ENCODE measurements around the gene ACSL1. TPM values are rescaled to one million over a fixed set of nuclear protein-coding genes. Genes with fewer than 3 reads are reported as not detected.
"Not testable (repeated sequence)": the region's sequence is repeated elsewhere in the genome, so short reads cannot be mapped to it uniquely, and the experiment has no call there.

ACSL1 gene
- polyA plus RNA-seq, 4 donors, result 9.9 to 85.0 (median 32.3) TPM

GRCh38 chr4:184849185-184849584 lies 23.4 kb upstream of the ACSL1 start:
- H3K27ac ChIP-seq (ENCODE audit: low read depth in 1 of 3, low read length in 2 of 3), result no peak overlapping the region
- H3K4me3 ChIP-seq (ENCODE audit: low read depth in 1 of 3, low read length in 3 of 3), result no peak overlapping the region
- whole genome bisulfite sequencing, 3 donors, result 63 to 73% (median 65%) methylated on average over 3 of the region's 3 CpGs
- no peaks in the 10 kb centered on the region for H3K9me3 ChIP-seq (ENCODE audit: control insufficient read depth in 2 of 2, insufficient read depth in 1 of 2, low read depth in 1 of 2, low read length in 1 of 2)
- no peaks in the 10 kb centered on the region for H3K36me3 ChIP-seq (ENCODE audit: control insufficient read depth in 3 of 3, insufficient read depth in 2 of 3, low read depth in 1 of 3, low read length in 3 of 3)
- FAIRE-seq, result no peak
- H3K27me3 ChIP-seq (ENCODE audit: control insufficient read depth in 3 of 3, insufficient read depth in 3 of 3, low read length in 3 of 3), result peaks cover 0 to 10% (median 7%) of the 10 kb centered on the region in 3 donors
- H3K4me1 ChIP-seq (ENCODE audit: control insufficient read depth in 3 of 3, insufficient read depth in 2 of 3, low read depth in 1 of 3, low read length in 2 of 3), result no peaks in the 10 kb centered on the region
- DNase-seq, result no peak

- H3K4me1 ChIP-seq (ENCODE audit: control insufficient read depth in 3 of 3, insufficient read depth in 2 of 3, low read depth in 1 of 3, low read length in 2 of 3), result no peaks in the 10 kb centered on the region
- no peak for DNase-seq
- 61 to 84% (median 77%) methylated on average over 3 of the region's 3 CpGs for WGBS, 3 donors
- H3K27ac ChIP-seq (ENCODE audit: low read depth in 1 of 3, low read length in 2 of 3), result no peak overlapping the region
- no peaks in the 10 kb centered on the region for H3K9me3 ChIP-seq (ENCODE audit: control insufficient read depth in 2 of 2, insufficient read depth in 1 of 2, low read depth in 1 of 2, low read length in 1 of 2)
- FAIRE-seq, result no peak
- H3K27me3 ChIP-seq (ENCODE audit: control insufficient read depth in 3 of 3, insufficient read depth in 3 of 3, low read length in 3 of 3), result peaks cover 0 to 10% (median 8%) of the 10 kb centered on the region in 3 donors
- no peaks in the 10 kb centered on the region for H3K36me3 ChIP-seq (ENCODE audit: control insufficient read depth in 3 of 3, insufficient read depth in 2 of 3, low read depth in 1 of 3, low read length in 3 of 3)
- no peak overlapping the region for H3K4me3 ChIP-seq (ENCODE audit: low read depth in 1 of 3, low read length in 3 of 3)
These were observed 22.7 kb upstream of the ACSL1 start for GRCh38 chr4:184848510-184848909.

- Histone ChIP-seq H3K4me3 (ENCODE audit: low read depth in 1 of 3, low read length in 3 of 3) (no peak overlapping the region), H3K27me3 (ENCODE audit: control insufficient read depth in 3 of 3, insufficient read depth in 3 of 3, low read length in 3 of 3) (peaks cover 0 to 10% (median 4%) of the 10 kb centered on the region in 3 donors), H3K27ac (ENCODE audit: low read depth in 1 of 3, low read length in 2 of 3) (no peak overlapping the region), H3K36me3 (ENCODE audit: control insufficient read depth in 3 of 3, insufficient read depth in 2 of 3, low read depth in 1 of 3, low read length in 3 of 3) (no peaks in the 10 kb centered on the region), H3K4me1 (ENCODE audit: control insufficient read depth in 3 of 3, insufficient read depth in 2 of 3, low read depth in 1 of 3, low read length in 2 of 3) (no peaks in the 10 kb centered on the region), H3K9me3 (ENCODE audit: control insufficient read depth in 2 of 2, insufficient read depth in 1 of 2, low read depth in 1 of 2, low read length in 1 of 2) (no peaks in the 10 kb centered on the region)
- 84 to 88% (median 87%) methylated on average over 3 of the region's 3 CpGs for WGBS, 3 donors
- FAIRE-seq (no peak), DNase-seq (no peak)
These were observed 20.8 kb upstream of the ACSL1 start for GRCh38 chr4:184846531-184846930.

- Histone ChIP-seq H3K4me3 (ENCODE audit: low read depth in 1 of 3, low read length in 3 of 3) (no peak overlapping the region), H3K4me1 (ENCODE audit: control insufficient read depth in 3 of 3, insufficient read depth in 2 of 3, low read depth in 1 of 3, low read length in 2 of 3) (no peaks in the 10 kb centered on the region), H3K36me3 (ENCODE audit: control insufficient read depth in 3 of 3, insufficient read depth in 2 of 3, low read depth in 1 of 3, low read length in 3 of 3) (no peaks in the 10 kb centered on the region), H3K9me3 (ENCODE audit: control insufficient read depth in 2 of 2, insufficient read depth in 1 of 2, low read depth in 1 of 2, low read length in 1 of 2) (no peaks in the 10 kb centered on the region), H3K27ac (ENCODE audit: low read depth in 1 of 3, low read length in 2 of 3) (no peak overlapping the region), H3K27me3 (ENCODE audit: control insufficient read depth in 3 of 3, insufficient read depth in 3 of 3, low read length in 3 of 3) (peaks cover 0 to 5% (median 4%) of the 10 kb centered on the region in 3 donors)
- DNase-seq (no peak), FAIRE-seq (no peak)
- whole genome bisulfite sequencing, 3 donors, result 67 to 69% (median 67%) methylated on average over 7 of the region's 7 CpGs
These were observed 19.7 kb upstream of the ACSL1 start for GRCh38 chr4:184845367-184846021.

- DNase-seq (no peak), FAIRE-seq (no peak)
- no peak overlapping the region for H3K27ac ChIP-seq (ENCODE audit: low read depth in 1 of 3, low read length in 2 of 3)
- H3K27me3 ChIP-seq (ENCODE audit: control insufficient read depth in 3 of 3, insufficient read depth in 3 of 3, low read length in 3 of 3), result peaks cover 0 to 5% (median 4%) of the 10 kb centered on the region in 3 donors
- WGBS, 3 donors, result 30 to 88% (median 61%) methylated on average over 1 of the region's 1 CpG
- H3K4me1 ChIP-seq (ENCODE audit: control insufficient read depth in 3 of 3, insufficient read depth in 2 of 3, low read depth in 1 of 3, low read length in 2 of 3), result no peaks in the 10 kb centered on the region
- no peak overlapping the region for H3K4me3 ChIP-seq (ENCODE audit: low read depth in 1 of 3, low read length in 3 of 3)
- no peaks in the 10 kb centered on the region for H3K9me3 ChIP-seq (ENCODE audit: control insufficient read depth in 2 of 2, insufficient read depth in 1 of 2, low read depth in 1 of 2, low read length in 1 of 2)
- H3K36me3 ChIP-seq (ENCODE audit: control insufficient read depth in 3 of 3, insufficient read depth in 2 of 3, low read depth in 1 of 3, low read length in 3 of 3), result no peaks in the 10 kb centered on the region
These were observed 19.0 kb upstream of the ACSL1 start for GRCh38 chr4:184844742-184845141.

- no peaks in the 10 kb centered on the region for H3K4me1 ChIP-seq (ENCODE audit: control insufficient read depth in 3 of 3, insufficient read depth in 2 of 3, low read depth in 1 of 3, low read length in 2 of 3)
- FAIRE-seq, result no peak
- WGBS, 3 donors, result 60 to 80% (median 72%) methylated on average over 16 of the region's 16 CpGs
- H3K27me3 ChIP-seq (ENCODE audit: control insufficient read depth in 3 of 3, insufficient read depth in 3 of 3, low read length in 3 of 3), result peaks cover 0 to 10% (median 4%) of the 10 kb centered on the region in 3 donors
- DNase-seq, result peak in 1 of 2 donors; percentile 13
- no peaks in the 10 kb centered on the region for H3K36me3 ChIP-seq (ENCODE audit: control insufficient read depth in 3 of 3, insufficient read depth in 2 of 3, low read depth in 1 of 3, low read length in 3 of 3)
- H3K4me3 ChIP-seq (ENCODE audit: low read depth in 1 of 3, low read length in 3 of 3), result no peak overlapping the region
- H3K9me3 ChIP-seq (ENCODE audit: control insufficient read depth in 2 of 2, insufficient read depth in 1 of 2, low read depth in 1 of 2, low read length in 1 of 2), result no peaks in the 10 kb centered on the region
- no peak overlapping the region for H3K27ac ChIP-seq (ENCODE audit: low read depth in 1 of 3, low read length in 2 of 3)
These were observed 18.3 kb upstream of the ACSL1 start for GRCh38 chr4:184843984-184844554.

GRCh38 chr4:184839075-184839399 lies 13.3 kb upstream of the ACSL1 start:
- not testable (repeated sequence) for H3K36me3 ChIP-seq (ENCODE audit: control insufficient read depth in 3 of 3, insufficient read depth in 2 of 3, low read depth in 1 of 3, low read length in 3 of 3); H3K9me3 ChIP-seq (ENCODE audit: control insufficient read depth in 2 of 2, insufficient read depth in 1 of 2, low read depth in 1 of 2, low read length in 1 of 2); FAIRE-seq; H3K27ac ChIP-seq (ENCODE audit: low read depth in 1 of 3, low read length in 2 of 3); H3K4me1 ChIP-seq (ENCODE audit: control insufficient read depth in 3 of 3, insufficient read depth in 2 of 3, low read depth in 1 of 3, low read length in 2 of 3); DNase-seq; H3K4me3 ChIP-seq (ENCODE audit: low read depth in 1 of 3, low read length in 3 of 3)
- 82 to 90% (median 87%) methylated on average over 6 of the region's 6 CpGs for WGBS, 3 donors
- peaks cover 0 to 12% (median 0%) of the 10 kb centered on the region in 3 donors for H3K27me3 ChIP-seq (ENCODE audit: control insufficient read depth in 3 of 3, insufficient read depth in 3 of 3, low read length in 3 of 3)

- Histone ChIP-seq H3K36me3 (ENCODE audit: control insufficient read depth in 3 of 3, insufficient read depth in 2 of 3, low read depth in 1 of 3, low read length in 3 of 3) (no peaks in the 10 kb centered on the region), H3K9me3 (ENCODE audit: control insufficient read depth in 2 of 2, insufficient read depth in 1 of 2, low read depth in 1 of 2, low read length in 1 of 2) (no peaks in the 10 kb centered on the region), H3K27ac (ENCODE audit: low read depth in 1 of 3, low read length in 2 of 3) (no peak overlapping the region), H3K4me1 (ENCODE audit: control insufficient read depth in 3 of 3, insufficient read depth in 2 of 3, low read depth in 1 of 3, low read length in 2 of 3) (no peaks in the 10 kb centered on the region), H3K4me3 (ENCODE audit: low read depth in 1 of 3, low read length in 3 of 3) (no peak overlapping the region), H3K27me3 (ENCODE audit: control insufficient read depth in 3 of 3, insufficient read depth in 3 of 3, low read length in 3 of 3) (peaks cover 0 to 12% (median 0%) of the 10 kb centered on the region in 3 donors)
- DNase-seq (peak in 1 of 2 donors; percentile 18), FAIRE-seq (no peak)
- 70 to 71% (median 71%) methylated on average over 11 of the region's 11 CpGs for WGBS, 3 donors
These were observed 12.7 kb upstream of the ACSL1 start for GRCh38 chr4:184838249-184839074.

Measured in small intestine (tissue), 7 donors.